Measurements from ENCODE around the gene TMEM176A. TPM values are rescaled to one million over a fixed set of nuclear protein-coding genes. Genes with fewer than 3 reads are reported as not detected.
"Not testable (repeated sequence)": the region's sequence is repeated elsewhere in the genome, so short reads cannot be mapped to it uniquely, and the experiment has no call there.

TMEM176A gene
- polyA plus RNA-seq, 1 donor (not counting 4 experiments of a cell fraction or from before 2014, with no cell fraction given), result not detected

DNA sequence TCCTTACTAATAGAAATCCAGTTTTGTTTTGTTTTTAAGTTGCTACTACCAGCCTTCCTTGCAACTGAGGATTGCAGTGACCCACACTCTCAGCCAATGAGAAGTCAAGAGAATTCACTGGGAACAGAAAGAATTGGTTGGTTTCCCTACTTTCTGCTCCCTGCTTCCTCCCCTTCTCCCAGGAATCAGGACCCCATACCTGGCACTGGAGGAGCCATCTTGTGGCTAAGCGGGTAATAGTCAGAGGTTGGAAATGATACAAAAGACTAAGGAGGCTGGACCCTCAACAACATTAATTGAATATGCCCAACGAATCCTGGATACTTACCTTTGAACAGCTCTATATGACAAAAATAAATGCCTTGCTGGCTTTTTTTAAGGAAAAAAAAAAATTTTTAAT is 6.3 kb downstream of the TMEM176A start:
- dilution Hi-C loops (cut with MboI; ENCODE audit: extremely low pct_ligation_motif_present, low sequenced_read_pairs), result no loop called here
- FAIRE-seq, result no peak
- no peaks in the 10 kb centered on the region for H3K36me3 ChIP-seq (ENCODE audit: control insufficient read depth in 2 of 2, extremely low read depth in 1 of 2, insufficient read depth in 2 of 2, low read length in 2 of 2)
- H3K4me2 ChIP-seq (ENCODE audit: control insufficient read depth, extremely low read depth, insufficient read depth, low read depth, low read length), result no peak overlapping the region
- no peak overlapping the region for H2AFZ ChIP-seq (ENCODE audit: control insufficient read depth, low read length)
- no peaks in the 10 kb centered on the region for H3K9me3 ChIP-seq (ENCODE audit: control insufficient read depth, low read depth, low read length)
- H3K27me3 ChIP-seq (ENCODE audit: control insufficient read depth, extremely low read depth, insufficient read depth, low read length), result peaks cover 11% of the 10 kb centered on the region
- H4K20me1 ChIP-seq (ENCODE audit: control insufficient read depth, extremely low read depth, insufficient read depth, low read length), result no peaks in the 10 kb centered on the region
- no peak overlapping the region for H3K9ac ChIP-seq (ENCODE audit: control insufficient read depth, extremely low read depth, insufficient read depth, low read length)
- TF ChIP-seq, protein P1, sequence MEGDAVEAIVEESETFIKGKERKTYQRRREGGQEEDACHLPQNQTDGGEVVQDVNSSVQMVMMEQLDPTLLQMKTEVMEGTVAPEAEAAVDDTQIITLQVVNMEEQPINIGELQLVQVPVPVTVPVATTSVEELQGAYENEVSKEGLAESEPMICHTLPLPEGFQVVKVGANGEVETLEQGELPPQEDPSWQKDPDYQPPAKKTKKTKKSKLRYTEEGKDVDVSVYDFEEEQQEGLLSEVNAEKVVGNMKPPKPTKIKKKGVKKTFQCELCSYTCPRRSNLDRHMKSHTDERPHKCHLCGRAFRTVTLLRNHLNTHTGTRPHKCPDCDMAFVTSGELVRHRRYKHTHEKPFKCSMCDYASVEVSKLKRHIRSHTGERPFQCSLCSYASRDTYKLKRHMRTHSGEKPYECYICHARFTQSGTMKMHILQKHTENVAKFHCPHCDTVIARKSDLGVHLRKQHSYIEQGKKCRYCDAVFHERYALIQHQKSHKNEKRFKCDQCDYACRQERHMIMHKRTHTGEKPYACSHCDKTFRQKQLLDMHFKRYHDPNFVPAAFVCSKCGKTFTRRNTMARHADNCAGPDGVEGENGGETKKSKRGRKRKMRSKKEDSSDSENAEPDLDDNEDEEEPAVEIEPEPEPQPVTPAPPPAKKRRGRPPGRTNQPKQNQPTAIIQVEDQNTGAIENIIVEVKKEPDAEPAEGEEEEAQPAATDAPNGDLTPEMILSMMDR (optimal IDR thresholded peaks at IDR 0.05 in 1 of 3, IDR thresholded peaks at IDR 0.05 in 1 of 3, conservative IDR thresholded peaks at IDR 0.05 in 1 of 3; ENCODE audit: extremely low read depth in 1 of 3, insufficient read depth in 2 of 3, low read length in 3 of 3), result no peak
- TF ChIP-seq EZH2 (IDR thresholded peaks at IDR 0.05; ENCODE audit: low read length), result no peak
- H3K79me2 ChIP-seq (ENCODE audit: control insufficient read depth, insufficient read depth, low read length), result no peaks in the 10 kb centered on the region
- no peak overlapping the region for H3K27ac ChIP-seq (ENCODE audit: control insufficient read depth, insufficient read depth, low read length)
- H3K4me1 ChIP-seq (ENCODE audit: control insufficient read depth, extremely low read depth, insufficient read depth, low read length), result no peaks in the 10 kb centered on the region
- DNase-seq (ENCODE audit: low read depth, low spot score), result no peak
- H3K4me3 ChIP-seq (ENCODE audit: control insufficient read depth in 2 of 3, extremely low read depth in 1 of 3, insufficient read depth in 2 of 3, low read depth in 1 of 3, low read length in 3 of 3), result no peak overlapping the region
- H3K9me1 ChIP-seq (ENCODE audit: control insufficient read depth, extremely low read depth, insufficient read depth, low read length), result no peaks in the 10 kb centered on the region

DNA sequence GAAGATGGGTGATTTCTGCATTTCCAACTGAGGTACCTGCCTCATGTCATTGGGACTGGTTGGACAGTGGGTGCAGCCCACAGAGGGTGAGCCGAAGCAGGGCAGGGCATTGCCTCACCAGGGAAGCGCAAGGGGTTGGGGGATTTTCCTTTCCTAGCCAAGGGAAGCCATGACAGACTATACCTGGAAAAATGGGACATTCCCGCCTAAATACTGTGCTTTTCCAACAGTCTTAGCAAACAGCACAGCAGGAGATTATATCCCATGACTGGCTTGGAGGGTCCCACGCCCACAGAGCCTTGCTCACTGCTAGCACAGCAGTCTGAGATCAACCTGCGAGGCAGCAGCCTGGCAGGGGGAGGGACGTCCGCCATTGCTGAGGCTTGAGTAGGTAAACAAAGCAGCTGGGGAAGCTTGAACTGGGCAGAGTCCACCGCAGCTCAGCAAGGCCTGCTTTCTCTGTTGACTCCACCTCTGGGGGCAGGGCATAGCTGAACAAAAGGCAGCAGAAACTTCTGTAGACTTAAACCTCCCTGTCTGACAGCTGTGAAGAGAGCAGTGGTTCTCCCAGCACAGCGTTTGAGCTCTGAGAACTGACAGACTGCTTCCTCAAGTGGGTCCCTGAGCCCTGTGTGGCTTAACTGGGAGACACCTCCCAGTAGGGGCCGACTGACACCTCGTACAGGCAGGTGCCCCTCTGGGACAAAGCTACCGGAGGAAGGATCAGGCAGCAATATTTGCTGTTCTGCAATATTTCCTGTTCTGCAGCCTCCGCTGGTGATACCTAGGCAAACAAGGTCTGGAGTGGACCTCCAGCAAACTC is 7.3 kb downstream of the TMEM176A start:
- H3K9ac ChIP-seq (ENCODE audit: control insufficient read depth, extremely low read depth, insufficient read depth, low read length); FAIRE-seq; dilution Hi-C loops (cut with MboI; ENCODE audit: extremely low pct_ligation_motif_present, low sequenced_read_pairs); DNase-seq (ENCODE audit: low read depth, low spot score); H3K4me1 ChIP-seq (ENCODE audit: control insufficient read depth, extremely low read depth, insufficient read depth, low read length); H3K27me3 ChIP-seq (ENCODE audit: control insufficient read depth, extremely low read depth, insufficient read depth, low read length); H2AFZ ChIP-seq (ENCODE audit: control insufficient read depth, low read length); H3K4me2 ChIP-seq (ENCODE audit: control insufficient read depth, extremely low read depth, insufficient read depth, low read depth, low read length); H3K4me3 ChIP-seq (ENCODE audit: control insufficient read depth in 2 of 3, extremely low read depth in 1 of 3, insufficient read depth in 2 of 3, low read depth in 1 of 3, low read length in 3 of 3); H3K27ac ChIP-seq (ENCODE audit: control insufficient read depth, insufficient read depth, low read length); H3K9me3 ChIP-seq (ENCODE audit: control insufficient read depth, low read depth, low read length); H3K79me2 ChIP-seq (ENCODE audit: control insufficient read depth, insufficient read depth, low read length); H4K20me1 ChIP-seq (ENCODE audit: control insufficient read depth, extremely low read depth, insufficient read depth, low read length); H3K36me3 ChIP-seq (ENCODE audit: control insufficient read depth in 2 of 2, extremely low read depth in 1 of 2, insufficient read depth in 2 of 2, low read length in 2 of 2); H3K9me1 ChIP-seq (ENCODE audit: control insufficient read depth, extremely low read depth, insufficient read depth, low read length): not testable (repeated sequence)

Measured in keratinocyte (primary cell).